Measurements from ENCODE around the gene TMEM87B.
"Not testable (repeated sequence)": the region's sequence is repeated elsewhere in the genome, so short reads cannot be mapped to it uniquely, and the experiment has no call there.

DNA sequence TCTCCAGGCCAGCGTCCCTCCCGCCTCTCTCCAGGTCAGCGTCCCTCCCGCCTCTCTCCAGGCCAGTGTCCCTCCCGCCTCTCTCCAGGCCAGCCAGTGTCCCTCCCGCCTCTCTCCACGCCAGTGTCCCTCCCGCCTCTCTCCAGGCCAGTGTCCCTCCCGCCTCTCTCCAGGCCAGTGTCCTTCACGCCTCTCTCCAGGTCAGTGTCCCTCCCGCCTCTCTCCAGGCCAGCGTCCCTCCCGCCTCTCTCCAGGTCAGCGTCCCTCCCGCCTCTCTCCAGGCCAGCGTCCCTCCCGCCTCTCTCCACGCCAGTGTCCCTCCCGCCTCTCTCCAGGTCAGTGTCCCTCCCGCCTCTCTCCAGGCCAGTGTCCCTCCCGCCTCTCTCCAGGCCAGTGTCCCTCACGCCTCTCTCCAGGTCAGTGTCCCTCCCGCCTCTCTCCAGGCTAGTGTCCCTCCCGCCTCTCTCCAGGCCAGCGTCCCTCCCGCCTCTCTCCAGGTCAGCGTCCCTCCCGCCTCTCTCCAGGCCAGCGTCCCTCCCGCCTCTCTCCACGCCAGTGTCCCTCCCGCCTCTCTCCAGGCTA lies 84.1 kb downstream of the TMEM87B start:
- TF ChIP-seq EZH2 (IDR thresholded peaks at IDR 0.05; ENCODE audit: borderline replicate concordance, low read length), result not testable (repeated sequence)
- TF ChIP-seq, protein P1, sequence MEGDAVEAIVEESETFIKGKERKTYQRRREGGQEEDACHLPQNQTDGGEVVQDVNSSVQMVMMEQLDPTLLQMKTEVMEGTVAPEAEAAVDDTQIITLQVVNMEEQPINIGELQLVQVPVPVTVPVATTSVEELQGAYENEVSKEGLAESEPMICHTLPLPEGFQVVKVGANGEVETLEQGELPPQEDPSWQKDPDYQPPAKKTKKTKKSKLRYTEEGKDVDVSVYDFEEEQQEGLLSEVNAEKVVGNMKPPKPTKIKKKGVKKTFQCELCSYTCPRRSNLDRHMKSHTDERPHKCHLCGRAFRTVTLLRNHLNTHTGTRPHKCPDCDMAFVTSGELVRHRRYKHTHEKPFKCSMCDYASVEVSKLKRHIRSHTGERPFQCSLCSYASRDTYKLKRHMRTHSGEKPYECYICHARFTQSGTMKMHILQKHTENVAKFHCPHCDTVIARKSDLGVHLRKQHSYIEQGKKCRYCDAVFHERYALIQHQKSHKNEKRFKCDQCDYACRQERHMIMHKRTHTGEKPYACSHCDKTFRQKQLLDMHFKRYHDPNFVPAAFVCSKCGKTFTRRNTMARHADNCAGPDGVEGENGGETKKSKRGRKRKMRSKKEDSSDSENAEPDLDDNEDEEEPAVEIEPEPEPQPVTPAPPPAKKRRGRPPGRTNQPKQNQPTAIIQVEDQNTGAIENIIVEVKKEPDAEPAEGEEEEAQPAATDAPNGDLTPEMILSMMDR (IDR thresholded peaks at IDR 0.05; ENCODE audit: low read length), result not testable (repeated sequence)
